ENCODE results near the gene CDK17.

GRCh38 chr12:96233168-96233567 lies 167.1 kb downstream of the CDK17 start:
- TF ChIP-seq POLR2A (IDR thresholded peaks at IDR 0.05), result no peak
- no peak for TF ChIP-seq CTCF (IDR thresholded peaks at IDR 0.05)
- peak in 1 of 2 donors; percentile 33 for TF ChIP-seq POLR2AphosphoS5 (IDR thresholded peaks at IDR 0.05; ENCODE audit: insufficient read depth in 1 of 2, low read depth in 1 of 2)
